Stimulated activated CD8-positive, alpha-beta memory T cell treated with anti-CD3 and anti-CD28 coated beads, Interleukin-4, amount 100 ng/mL, for 4 hours (primary cell): ENCODE data around the gene TUT4.

Experiments used
- DNase-seq, 2 donors: peaks; one replicate each; pipeline ENCODE4 v3.0.0-alpha.2; 2020; ENCODE audit warnings: low read depth in 2 of 2, low spot score in 1 of 2

Gene TUT4

GRCh38 chr1:52571783-52572182 is 18.9 kb upstream of the TUT4 start:
- no peak for DNase-seq

- no peak for DNase-seq
These were observed 16.7 kb upstream of the TUT4 start for GRCh38 chr1:52569449-52570210.

DNA sequence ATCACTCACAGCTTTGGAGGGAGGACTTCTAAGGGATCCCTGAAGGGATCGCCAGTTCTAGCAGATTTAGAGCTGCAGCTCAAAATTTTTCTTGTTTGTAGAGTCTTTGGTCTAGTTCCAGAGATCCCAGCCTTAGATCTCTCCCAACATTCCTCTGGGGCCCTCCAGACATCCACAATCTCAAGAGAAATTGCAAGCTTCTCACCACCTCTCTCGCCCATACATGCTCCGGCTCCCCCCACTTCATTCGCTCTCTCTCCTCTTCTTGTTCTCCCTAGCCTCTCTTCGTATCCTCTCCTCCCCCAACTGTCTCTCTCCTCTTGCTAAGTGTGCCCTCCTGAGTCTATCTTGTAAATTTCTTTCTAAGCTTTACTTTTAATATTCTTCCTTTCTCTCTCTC is 15.1 kb upstream of the TUT4 start:
- no peak for DNase-seq

GRCh38 chr1:52562766-52563165 is 9.9 kb upstream of the TUT4 start:
- no peak for DNase-seq

- no peak for DNase-seq
These were observed 7.0 kb upstream of the TUT4 start for GRCh38 chr1:52559875-52560274.

- no peak for DNase-seq
These were observed 6.0 kb upstream of the TUT4 start for GRCh38 chr1:52558941-52559340.

DNA sequence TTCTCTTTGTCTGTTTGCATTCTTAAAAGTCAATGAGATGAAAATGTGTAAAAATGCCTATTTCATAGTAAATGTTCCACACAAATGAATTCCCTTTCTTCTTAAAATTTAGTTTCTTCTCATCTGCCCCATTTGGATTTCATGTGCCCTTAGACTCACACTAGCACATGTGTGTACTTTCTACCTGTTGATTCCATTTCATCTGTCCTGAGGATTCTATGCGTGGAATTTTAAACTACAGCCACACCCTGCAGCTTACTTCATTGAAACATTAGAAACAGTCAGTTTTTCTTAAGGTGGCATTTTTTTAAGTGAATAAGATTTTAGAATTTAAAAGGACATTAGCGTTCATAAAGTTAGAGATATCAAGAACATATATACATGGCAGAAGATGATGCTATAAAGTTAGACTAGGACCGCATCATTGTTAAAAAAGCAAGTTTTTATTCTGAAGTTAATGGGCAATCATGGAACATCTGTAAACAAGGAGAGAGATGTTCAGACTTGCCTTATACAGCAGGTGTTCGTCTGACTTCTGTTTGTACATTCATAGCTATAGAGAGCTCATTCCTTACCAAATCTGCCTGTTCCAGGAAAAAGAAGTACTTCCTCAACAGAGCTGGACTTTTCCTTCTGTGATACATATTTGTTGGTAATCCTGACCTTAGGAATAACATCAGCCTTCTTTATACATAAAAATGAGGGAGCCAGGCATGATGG is 3.9 kb upstream of the TUT4 start:
- no peak for DNase-seq

DNA sequence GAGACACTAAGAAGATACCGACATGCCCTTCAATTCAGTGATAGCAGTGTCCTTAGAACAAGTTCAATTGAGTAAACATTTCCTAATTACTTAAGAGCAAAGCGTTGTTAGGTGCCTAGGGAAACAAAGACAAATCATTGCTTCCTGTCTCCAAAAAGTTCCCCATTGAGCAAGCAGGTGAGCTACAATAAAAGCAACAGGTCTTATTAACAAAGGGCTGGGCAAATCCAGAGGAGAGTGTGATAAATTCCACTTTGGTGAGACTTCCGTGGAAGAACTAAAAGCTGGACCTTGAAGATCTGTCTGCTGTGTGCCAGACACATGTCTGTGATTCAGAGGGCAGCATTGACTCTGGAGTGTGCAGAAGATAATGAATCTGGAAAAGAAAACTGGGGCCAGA is 1.9 kb upstream of the TUT4 start:
- DNase-seq = no peak

DNA sequence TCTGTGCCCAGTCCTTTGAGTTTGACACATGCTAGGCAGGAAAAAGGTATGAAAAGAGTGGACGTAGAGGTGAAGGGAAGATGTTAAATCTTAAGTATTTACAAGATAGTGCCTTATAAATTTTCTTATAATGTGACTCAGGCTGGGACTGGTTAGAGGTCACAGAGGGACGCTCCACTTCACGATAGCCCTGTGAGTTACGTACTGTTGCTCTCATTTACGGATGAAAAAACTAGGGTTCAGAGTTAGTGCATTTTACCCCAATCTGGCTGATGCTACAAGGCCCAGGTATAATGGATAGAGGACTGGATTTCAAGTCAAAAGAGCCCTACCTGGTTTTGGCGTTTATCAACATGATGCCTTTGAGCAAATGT is 1.4 kb upstream of the TUT4 start:
- no peak for DNase-seq

DNA sequence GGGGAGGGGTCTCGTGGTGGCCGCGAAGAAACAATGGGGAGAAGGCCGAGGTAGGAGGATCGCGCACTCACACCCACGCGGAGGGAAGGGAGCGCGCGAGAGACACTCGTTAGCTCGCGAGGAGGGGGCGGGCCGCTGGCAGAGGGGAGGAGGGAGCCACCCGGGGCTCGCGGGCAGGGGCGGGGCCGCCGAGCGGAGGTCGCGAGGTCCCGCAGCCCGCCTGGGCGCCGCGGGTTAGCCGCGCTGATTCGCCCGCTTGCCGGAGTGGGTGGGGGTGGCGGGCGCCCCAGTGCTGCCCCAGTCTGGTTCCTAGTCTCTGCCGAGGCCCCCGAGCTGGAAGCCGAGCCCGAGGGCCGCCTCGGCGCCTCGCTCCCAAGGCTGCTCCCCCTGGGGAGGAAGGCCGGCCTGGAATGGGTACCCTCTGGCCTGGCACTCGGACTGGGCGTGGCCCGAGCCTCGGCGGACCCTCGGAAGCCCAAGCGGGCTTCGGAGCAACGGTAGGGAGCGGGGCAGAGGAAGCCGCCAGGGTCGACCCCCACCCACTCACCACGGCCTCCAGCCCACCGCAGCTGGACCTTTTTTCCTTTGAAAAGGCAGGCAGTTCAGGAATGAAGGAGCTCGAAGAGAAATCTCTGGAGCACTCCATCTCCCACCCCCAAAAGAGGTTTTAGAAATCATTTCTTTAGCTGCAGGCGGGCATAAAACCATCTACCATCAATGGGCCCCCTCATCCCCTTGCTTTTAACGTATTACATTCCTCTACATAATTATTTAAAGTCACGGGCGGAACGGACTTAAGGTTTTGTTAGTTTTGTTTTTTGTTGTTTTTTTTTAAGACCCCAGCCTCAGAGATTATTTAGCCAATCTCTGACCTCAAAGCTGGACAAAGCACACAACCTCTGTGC is 722 bp upstream of the TUT4 start:
- peak; percentile 75 to 84 for DNase-seq

GRCh38 chr1:52552236-52552504 is 722 bp downstream of the TUT4 start:
- DNase-seq = peak; percentile 35 to 46

DNA sequence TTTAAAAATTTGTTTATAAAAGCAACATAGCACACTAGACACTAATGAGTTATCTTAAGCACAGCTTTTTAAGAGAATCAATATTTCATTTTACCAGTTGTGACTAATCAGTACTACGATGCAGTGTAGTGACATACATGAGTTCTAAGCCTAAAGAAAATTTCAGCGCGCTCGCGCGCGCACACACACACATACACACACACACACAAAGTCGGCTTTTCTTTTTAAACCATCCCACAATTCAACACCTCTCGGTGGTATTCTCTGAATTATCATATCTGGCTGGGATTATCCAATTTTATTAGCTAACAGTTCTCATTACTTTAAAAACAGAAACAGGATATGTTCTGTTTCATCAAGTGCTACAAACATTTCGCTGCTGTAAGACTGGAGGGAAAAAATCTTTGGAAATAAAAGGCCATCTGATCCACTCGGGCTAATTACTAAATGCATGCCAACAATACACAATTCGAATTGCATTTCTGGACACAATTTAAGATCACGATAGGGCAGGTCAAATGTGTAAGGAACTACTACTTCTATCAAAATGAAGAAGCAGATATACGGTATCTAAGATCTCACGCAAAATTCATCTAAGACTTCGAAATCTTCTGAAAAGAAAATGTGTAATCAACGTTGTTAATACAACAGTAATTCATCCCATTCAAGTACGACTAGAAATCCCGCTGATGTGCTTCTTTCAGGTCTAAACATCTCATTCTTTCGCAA is 1.2 kb downstream of the TUT4 start:
- peak; percentile 13 to 21 for DNase-seq

DNA sequence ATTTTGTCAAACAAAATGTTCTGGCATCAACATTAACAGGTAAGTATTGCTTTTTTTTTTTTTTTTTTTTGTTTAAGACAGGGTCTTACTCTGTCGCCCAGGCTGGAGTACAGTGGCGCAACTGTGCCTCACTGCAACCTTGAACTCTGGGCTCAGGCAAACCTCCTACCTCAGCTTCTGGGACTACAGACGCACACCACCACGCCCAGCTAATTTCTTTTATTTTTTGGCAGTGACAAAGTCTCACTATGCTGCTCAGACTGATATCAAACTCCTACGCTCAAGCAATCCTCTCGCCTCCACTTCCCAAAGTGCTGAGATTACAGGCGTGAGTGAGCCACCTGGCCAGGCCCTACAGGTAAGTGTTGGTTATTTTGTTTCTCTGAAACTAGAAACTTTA is 2.4 kb downstream of the TUT4 start:
- no peak for DNase-seq

DNA sequence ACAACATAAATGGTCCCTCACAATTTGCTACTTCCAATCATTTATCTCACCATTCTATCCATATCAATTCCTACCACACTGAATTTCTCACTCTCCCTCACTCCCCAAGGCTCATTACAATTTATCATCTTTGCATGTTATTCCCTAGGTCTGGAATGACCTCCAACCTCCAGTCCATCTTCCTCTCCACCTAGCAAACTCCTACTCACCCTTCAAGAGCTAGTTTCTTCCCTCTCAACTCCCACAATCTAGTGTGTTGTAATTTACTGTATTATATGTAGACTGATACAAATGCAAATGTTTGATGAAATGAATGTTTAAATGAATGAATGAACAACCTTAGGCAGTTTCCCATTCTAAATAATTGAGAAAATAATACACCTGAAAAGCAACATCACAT is 3.6 kb downstream of the TUT4 start:
- no peak for DNase-seq

DNA sequence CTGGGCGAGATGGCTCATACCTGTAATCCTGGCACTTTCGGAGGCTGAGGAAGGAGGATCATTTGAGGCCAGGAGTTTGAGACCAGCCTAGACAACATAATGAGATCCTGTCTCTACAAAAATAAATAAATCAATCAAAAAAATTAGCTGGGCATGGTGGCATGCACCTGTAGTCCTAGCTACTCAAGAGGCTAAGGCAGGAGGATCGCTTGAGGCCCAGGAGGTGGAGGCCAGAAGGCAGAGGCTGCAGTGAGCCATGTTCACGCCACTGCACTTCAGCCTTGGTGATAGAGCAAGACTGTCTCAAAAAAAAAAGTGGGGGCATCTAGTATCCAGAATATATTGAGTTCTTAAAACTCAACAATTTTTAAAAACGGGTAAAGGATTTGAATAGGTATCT is 6.0 kb downstream of the TUT4 start:
- no peak for DNase-seq

- no peak for DNase-seq
These were observed 8.0 kb downstream of the TUT4 start for GRCh38 chr1:52544665-52545525.

- no peak for DNase-seq
These were observed 10.7 kb downstream of the TUT4 start for GRCh38 chr1:52542085-52542688.

DNA sequence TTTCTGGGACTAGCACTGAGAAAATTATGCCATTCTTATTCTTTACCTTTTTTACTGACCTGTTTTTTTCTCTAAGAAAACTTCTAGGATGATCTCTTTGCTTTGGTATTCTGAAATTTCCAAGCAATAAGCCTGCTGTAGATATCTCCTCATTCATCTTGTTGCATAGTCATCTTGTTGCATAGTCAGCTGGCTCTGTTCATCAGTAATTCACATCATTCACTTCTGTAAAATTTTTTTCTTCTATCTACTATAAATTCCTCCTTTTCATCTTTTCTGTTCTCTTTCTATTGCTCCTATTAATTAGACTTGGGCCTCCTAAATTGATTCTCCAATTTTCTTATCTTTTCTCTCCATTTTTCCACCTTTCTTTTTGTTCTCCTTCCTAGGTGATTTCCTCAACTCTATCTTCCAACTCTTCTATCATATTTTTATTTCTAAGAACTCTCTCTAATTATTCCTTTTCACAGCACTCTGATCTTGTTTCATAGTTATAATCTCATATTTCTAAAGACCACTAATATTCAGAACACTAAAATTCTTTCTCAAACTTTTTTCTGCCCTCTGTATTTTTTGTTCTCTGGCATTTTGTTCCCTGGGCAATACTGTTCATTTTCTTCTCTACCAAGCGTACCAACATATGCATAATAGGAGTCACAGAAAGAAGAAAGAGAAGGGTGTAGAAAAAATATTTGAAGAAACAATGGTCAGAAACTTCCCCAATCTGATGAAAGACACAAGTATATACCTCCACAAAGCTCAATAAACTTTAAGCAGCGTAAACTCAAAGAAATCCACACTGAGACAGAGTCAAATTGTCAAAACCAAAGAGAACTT is 17.7 kb downstream of the TUT4 start:
- no peak for DNase-seq

GRCh38 chr1:52533713-52534112 is 19.2 kb downstream of the TUT4 start:
- DNase-seq = no peak
